ENCODE data around the gene ENDOV.
A peak's percentile ranks its signal among the peaks of the same experiment; 100 is the strongest.

Gene ENDOV

DNA sequence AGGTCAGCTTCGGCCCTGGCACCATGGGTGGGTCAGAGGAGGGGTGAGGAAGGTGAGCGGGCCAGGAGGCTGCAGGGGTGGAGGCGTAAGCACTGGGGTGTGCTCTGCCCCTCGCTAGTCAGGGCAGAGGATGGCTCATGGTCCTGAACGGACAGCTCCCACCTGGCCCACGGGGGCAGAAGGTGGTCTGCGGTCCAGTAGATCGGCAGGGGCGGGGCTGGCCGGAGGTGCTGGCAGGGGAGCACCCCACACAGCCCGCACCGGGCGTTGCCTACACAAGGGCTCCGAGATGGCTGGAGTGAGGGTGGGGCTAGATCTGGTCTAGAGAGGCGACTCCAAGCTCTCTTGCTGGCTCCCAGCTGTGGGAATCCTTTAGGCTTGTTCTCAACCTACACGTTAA, 53.3 kb downstream of the ENDOV start:
- no peak for DNase-seq (ENCODE audit: low read depth in 2 of 2)

GRCh38 chr17:80468781-80469493, 54.0 kb downstream of the ENDOV start:
- no peak for DNase-seq (ENCODE audit: low read depth in 2 of 2)

DNA sequence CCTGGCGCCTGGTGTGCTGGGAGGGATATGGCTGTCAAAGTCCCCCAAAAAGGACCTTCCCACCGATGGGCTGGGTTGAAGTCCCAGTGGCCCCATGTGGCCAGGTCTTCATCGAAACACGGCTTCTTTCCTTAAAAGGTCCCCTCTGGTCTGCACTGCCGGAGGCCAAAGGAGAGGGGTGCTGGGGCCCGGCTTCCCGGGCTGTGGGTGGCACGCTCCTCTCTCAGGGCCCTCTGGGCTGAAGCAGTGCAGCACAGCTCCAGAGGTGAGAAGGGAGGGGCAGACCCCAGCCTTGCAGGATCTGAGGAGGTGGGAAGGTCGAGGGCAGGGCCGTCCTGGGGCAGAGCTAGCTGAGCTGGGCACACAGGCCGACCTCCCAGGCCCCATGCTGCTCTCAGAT, 54.7 kb downstream of the ENDOV start:
- DNase-seq (ENCODE audit: low read depth in 2 of 2): no peak

- DNase-seq (ENCODE audit: low read depth in 2 of 2): no peak
Observed at GRCh38 chr17:80470603-80471002, 55.6 kb downstream of the ENDOV start.

DNA sequence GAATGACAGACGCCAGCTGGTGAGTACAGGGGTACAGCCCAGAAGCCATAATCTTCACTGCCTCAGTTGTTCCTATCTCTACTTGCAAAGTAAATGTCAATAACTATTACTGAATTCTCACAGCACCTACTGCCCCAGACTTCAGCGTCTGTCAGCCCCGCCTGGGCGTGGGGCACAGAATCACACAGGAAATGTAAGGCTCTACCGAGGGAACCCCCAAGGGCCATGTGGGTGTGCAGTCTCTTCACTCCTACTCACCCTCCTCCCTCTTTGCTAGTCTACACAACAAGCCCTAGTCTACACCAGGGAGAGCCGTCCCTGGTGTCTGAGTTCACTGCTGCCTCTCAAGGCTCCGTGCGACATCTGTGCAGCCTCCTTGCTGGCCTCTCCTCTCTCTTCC, 57.0 kb downstream of the ENDOV start:
- no peak for DNase-seq (ENCODE audit: low read depth in 2 of 2)

DNA sequence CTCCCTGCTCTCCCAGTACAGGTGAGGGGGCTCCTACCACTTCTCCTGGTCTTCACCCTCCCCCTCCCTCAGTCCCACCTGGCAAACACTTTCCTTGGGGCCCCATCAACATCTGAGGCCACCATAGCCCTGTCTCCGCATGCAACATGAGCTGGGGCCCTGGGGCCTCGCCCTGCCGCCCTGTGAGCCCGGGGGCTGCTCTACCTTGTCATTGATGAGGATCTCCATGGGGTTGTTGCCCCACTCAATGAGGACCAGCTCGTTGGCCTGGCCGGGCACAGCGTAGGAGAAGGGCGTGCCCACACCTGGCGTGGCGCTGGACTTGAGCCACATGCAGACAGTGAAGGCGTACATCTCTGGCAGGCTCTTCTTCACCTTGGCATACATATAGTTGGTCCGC, 58.0 kb downstream of the ENDOV start:
- no peak for DNase-seq (ENCODE audit: low read depth in 2 of 2)

DNA sequence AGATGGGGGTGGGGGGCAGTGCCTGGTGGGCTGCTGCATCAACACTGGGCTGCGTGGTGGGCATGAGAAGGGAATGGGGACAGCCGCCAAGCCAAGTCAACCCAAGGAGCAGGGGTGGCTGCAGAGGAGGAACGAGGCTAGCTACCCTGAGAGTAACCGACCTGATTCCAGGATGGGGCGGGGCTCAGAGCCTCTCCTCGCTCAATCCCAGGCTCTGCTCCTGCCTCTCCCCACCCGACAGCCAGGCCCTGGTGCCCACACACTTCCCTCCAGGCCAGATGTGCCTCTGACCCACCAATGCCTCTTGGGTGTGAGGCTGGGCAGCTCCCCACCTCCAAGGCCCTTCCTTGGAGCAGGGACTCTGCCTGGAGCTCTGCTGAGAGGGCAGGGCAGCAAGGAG, 58.7 kb downstream of the ENDOV start:
- no peak for DNase-seq (ENCODE audit: low read depth in 2 of 2)

DNA sequence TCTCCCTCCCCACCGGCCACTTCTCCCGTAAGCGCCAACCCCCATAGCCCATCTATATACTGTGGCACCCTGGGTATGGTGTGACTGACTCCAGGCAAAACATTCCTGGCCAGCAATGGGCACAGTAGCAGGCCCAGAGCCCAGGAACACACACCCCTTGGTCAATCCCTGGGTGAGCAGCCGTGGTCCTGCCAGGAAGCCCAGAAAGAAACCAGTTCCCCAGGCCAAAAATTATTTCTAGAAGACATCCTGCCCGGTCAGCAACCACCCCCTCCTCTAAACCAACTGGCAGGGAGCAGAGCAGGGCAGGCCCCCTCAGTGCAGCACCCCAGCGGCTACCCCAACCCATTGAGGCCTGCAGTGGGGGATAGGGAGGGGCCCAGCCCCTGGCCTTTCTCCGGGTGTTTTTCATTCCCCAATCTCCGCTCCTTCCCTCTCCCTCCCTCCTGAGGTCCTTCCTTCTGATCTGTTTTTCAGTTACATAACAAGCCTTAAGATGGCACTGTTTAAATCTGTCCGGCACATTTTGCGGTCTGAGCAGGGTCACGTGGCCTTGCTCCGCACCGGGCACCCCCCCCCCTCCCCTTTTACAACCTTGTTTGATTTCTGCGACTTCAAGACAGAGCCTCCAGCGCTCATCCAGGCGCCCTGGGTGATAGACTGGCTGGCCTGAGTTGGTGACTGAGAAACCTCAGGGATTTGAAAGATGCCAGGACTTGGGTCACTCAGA, 59.4 kb downstream of the ENDOV start:
- DNase-seq (ENCODE audit: low read depth in 2 of 2): no peak

DNA sequence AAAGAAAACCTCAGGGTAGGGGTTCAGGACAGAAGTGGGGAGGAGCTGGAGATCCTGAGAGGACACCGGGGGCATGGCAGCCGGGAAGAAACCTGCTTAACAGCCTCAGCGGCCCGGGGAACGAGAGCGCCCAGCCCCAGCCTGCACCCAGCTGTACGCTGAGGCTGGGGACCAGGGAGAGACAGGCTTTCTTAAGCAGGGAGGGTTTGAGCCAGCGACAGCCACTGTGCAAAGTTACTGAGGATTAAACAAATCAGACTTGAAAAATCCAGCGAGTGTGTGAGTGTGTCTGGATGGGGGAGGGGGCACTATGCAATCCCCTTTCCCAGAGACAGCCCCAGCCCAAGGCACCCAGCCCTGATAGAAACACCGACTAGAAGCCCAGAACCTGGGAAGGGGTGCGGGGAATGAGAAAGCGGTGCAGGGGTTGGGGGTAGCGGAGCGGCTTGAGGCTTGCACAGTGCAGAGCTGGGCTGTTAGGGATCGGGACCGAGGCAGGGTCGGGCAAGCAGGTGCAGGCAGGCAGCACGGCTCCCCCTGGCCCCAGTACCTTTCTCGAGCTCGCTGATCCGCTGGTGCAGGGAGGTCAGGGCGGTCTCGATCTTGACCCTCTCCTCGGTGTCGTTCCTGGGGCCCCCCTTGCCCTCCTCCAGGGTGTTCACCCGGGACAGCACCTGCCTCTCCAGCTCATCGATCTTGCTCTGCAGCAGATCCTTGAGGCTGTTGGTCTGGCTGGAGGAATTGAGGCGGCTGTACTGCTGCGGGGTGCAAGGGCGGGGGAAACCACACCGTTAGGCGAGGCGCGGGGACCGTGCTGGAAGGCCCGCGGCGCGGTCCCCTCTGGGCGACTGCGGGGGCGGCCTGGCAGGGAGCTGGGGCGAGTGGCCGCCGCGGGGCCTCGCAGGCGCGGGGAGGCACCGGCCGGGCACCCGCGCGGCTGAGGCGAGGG, 60.3 kb downstream of the ENDOV start:
- no peak for DNase-seq (ENCODE audit: low read depth in 2 of 2)

DNA sequence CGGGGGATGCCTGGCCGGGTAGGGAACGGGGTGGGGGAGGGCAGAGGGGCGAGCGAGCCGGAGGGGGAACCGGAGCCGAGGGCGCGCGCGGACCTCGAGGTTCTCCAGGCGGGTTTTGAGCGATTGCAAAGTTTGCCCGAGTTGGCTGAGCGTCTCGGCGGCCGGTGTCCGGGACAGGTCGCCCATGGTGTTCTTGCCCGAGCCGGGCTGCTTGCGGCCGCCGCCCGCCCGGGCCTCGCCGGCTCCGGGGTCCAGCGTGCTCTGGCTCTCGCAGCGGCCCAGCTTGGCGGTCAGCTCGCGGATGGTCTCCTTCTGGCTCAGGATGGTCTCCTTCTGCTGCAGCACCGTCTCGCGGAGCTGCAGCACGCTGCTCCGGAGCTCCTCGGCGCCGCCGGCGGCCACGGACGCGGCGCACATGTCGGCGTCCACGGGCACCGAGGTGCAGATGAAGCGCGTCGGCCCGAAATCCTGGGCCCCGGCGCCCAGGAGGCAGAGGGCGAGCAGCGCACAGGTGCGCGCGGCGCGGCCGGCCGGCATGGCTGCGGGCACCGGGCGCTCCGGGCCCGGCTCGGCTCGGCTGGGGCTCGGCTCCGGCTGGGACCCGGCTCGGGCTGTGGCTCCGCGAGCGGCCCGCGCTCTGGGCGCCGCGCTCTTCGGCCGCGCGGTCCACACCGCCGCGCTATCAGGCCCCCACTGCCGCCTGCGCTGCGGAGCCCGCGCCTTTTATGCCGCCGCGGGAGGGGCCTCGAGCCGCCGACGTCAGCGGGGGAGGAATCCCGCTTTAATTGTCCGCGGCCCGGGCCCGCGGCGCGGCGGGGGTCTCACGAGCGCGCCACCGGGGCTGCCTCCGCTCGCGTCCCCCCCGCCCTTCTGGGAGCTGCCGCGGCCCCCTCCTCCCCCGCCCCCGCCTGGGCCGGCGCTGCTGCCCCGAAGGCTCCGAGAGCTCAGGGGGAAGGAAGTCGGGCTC, 61.2 kb downstream of the ENDOV start, which contains the start of gene NPTX1:
Gene NPTX1 (minus strand): TSS at position 698 of the 967 bp plus-strand sequence. CDS start 161 bp downstream, at position 537.
- DNase-seq (ENCODE audit: low read depth in 2 of 2): no peak

DNA sequence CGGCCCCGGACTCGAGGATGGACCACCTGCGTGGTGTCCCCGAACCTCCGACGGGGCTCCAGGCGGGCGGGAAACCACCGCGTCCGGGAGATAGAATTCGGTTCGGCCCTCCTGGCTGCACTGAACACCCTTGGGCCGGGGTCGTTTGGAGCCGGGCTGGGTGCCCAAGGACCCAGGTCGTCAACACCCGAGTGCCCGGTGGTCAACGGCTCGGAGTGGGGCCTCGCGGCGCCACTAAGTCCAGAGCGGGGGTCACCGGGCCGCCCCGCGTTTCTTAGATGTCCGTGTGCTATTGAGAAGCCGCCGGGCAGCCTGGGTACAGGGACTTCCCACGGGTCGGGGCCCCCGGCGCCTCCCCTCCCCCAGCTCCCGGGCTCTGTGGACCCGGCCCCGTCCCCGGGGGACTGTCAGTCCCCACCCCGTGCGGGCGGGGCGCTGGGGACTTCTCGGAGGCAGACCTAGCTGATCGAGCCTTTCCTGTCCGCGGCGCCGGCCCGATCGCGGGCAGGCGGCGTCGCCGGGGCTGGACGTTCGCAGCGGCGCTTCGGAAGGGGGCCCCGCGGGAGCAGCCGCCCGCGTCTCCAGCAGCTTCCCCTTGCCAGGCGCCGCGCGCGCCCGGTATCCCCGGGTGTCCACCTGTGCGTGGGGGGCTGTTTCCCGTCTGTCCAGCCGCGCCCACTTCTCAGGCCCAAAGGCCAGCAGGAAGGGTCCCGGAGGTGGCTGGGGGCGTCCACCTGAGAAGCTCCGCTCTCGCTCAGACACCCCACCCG, 62.1 kb downstream of the ENDOV start:
- DNase-seq (ENCODE audit: low read depth in 2 of 2): no peak

DNA sequence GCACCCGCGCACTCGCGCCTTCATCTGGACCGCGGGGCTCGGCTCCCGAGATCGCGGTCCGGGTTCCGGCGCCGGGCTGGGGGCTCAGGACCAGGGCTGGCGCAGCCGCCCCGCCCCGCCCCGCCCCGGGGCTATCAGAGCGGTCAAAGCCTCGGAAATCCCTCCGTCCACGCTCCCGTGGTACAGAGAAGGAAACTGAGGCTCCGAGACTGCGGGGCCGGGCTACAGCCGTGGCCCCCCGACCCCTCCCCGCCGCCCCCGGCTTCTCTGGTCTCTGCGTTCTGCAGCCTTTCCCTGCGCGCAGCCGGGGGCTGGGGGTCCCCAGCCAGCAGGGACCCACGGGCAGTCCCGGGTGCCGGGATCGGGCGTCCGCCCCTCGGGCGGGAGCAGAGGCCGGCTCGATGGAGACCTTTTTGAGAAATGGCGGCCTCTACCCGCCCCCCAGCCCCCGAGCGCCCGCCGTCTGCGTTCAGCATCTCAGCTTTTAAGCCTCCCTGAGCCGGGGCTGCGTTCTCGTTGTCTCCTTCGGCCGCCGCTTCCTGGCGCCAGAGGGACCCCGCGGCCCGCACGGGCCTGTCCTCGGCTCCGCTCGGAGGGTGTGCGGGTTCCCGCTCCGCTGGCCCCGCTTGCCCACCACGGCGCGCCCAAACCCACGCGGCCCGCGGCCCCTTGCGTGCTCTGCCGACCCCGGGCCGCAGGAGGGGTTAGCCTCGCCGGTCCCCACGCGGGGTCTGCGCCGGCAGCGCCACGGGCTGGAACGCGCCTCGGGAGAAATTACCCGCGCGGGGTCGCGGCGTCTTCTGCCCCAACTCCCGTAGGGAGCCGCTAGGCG, 62.9 kb downstream of the ENDOV start:
- peak in 1 of 2 donors; percentile 36 for DNase-seq (ENCODE audit: low read depth in 2 of 2)

- no peak for DNase-seq (ENCODE audit: low read depth in 2 of 2)
Observed at GRCh38 chr17:80478487-80479245, 63.7 kb downstream of the ENDOV start.

GRCh38 chr17:80479246-80479566, 64.2 kb downstream of the ENDOV start:
- DNase-seq (ENCODE audit: low read depth in 2 of 2): no peak

- no peak for DNase-seq (ENCODE audit: low read depth in 2 of 2)
Observed at GRCh38 chr17:80480248-80480647, 65.3 kb downstream of the ENDOV start.

DNA sequence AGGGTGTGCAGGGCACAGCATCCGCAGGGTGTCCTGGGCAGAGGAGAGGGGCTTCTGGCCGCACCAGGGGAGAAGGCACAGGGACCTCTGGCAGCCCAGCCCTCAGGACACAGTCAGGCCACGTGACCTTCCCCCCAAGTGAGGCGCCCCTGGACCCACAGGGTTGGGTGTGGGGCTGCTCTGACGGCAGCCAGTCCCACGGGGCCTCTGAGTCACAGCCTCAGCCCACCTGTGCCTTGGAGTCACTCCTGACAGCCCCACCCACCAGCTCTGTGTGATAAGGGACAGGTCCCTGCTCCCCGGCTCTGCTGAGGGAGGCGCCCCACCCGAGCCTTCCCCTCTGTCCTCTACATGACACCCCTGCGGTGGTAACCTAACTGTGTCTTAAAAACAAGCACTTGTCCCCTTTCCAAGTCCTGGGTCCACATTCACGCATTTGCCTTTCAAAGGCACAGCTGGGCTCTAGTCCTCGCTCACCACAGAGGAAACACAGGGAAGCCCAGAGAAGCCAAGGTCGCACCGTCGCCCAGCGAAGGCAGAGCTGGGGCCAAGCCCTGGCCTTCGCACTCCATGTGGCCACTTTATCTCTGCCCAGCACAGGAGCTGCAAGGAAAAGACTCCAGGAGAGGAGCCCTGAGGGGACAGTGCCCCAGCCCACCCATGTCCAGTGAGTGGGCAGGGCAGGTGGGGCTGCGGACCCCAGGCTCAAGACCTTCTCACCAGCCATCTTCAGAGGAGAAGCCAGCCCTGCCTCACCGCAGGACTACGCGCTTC, 66.5 kb downstream of the ENDOV start:
- no peak for DNase-seq (ENCODE audit: low read depth in 2 of 2)

GRCh38 chr17:80482058-80482318, 67.0 kb downstream of the ENDOV start:
- no peak for DNase-seq (ENCODE audit: low read depth in 2 of 2)
